Esophagus muscularis mucosa (tissue), 3 donors: Measurements from ENCODE around the gene ITPRIPL2.

Source experiments
- CTCF ChIP-seq, 3 experiments: fragments of 200-600 bp in 2 of 3; fragments of 450-650 bp in 1 of 3; sonication (generic) in 2 of 3; IDR thresholded peaks; one replicate each; pipeline ENCODE4 v1.5.1; 2017 to 2019; ENCODE audit warnings: antibody characterized with exemption in 3 of 3, mild to moderate bottlenecking in 2 of 3, moderate library complexity in 1 of 3
- POLR2A ChIP-seq: fragments of 450-650 bp; IDR thresholded peaks from one replicate; pipeline ENCODE4 v1.6.1; 2017; ENCODE audit warnings: antibody characterized with exemption, moderate library complexity, mild to moderate bottlenecking, low read depth
- POLR2AphosphoS5 ChIP-seq, 2 donors: sonication (generic); formaldehyde crosslinking; IDR thresholded peaks; one replicate each; pipeline ENCODE4 v1.6.1; 2017; ENCODE audit warnings: antibody characterized with exemption in 2 of 2

DNA sequence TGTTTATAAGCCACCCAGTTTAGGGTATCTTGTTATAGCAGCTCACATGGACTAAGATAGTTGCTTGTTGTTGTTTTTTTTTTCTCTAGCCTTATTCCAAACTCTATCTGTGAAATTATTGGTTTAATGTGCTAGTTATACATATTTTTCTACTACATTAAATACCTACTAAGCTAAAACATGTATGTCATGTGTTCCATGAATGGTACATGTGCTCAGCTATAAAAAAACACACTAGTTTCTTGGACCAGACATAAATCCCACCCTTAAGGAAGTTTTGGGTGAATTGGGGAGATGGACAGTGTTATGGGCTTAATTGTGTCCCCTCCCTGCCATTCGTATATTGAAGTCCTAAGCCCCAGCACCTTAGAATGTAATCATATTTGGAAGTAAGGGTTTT lies 19.8 kb downstream of the ITPRIPL2 start:
- TF ChIP-seq CTCF (IDR thresholded peaks at IDR 0.05) (no peak), POLR2A (no peak), POLR2AphosphoS5 (IDR thresholded peaks at IDR 0.05) (no peak)
